Left lung (tissue), 10 donors: ENCODE measurements around the gene DMRTB1. TPM values are rescaled to one million over a fixed set of nuclear protein-coding genes. Genes with fewer than 3 reads are reported as not detected.

Source experiments
- ATAC-seq: fragments of 200-7000 bp; cut with Tn5 transposase; one replicate; pipeline ENCODE4 v1.9.1; 2020; ENCODE audit warnings: moderate library complexity
- DNase-seq, 4 donors: peaks; one replicate each; pipeline ENCODE4 v3.0.0-alpha.2; 2013 to 2020
- H3K27ac ChIP-seq, 2 donors: fragments of 200-600 bp; sonication (generic) in 1 of 2; one replicate each; pipeline versions ENCODE4 v1.5.0 to v1.8.0; 2020 to 2021
- H3K27me3 ChIP-seq, 2 donors: fragments of 200-600 bp; sonication (generic) in 1 of 2; one replicate each; pipeline versions ENCODE4 v1.5.0 to v1.8.0; 2020 to 2021
- H3K36me3 ChIP-seq, 2 donors: fragments of 200-600 bp; sonication (generic) in 1 of 2; one replicate each; pipeline versions ENCODE4 v1.5.0 to v1.8.0; 2020 to 2021
- H3K4me1 ChIP-seq, 2 donors: fragments of 200-600 bp; one replicate each; pipeline ENCODE4 v1.8.0; 2021
- H3K4me3 ChIP-seq, 2 donors: fragments of 200-600 bp; sonication (generic) in 1 of 2; one replicate each; pipeline versions ENCODE4 v1.5.0 to v1.8.0; 2020 to 2021; ENCODE audit warnings: mild to moderate bottlenecking in 1 of 2
- H3K9me3 ChIP-seq, 2 donors: fragments of 200-600 bp; sonication (generic) in 1 of 2; one replicate each; pipeline versions ENCODE4 v1.5.0 to v1.8.0; 2020 to 2021
- CTCF ChIP-seq, 2 donors: fragments of 200-600 bp; sonication (generic) in 1 of 2; IDR thresholded peaks; one replicate each; pipeline versions ENCODE4 v1.5.0 to v1.8.0; 2021; ENCODE audit warnings: antibody characterized with exemption in 2 of 2
- intact Hi-C, 2 donors: fragments of 100-400 bp; cut with DNase I; formaldehyde crosslinking; loops; one replicate each; pipeline versions ENCODE4 v1.11.2 to v1.14.2; 2022
- polyA plus RNA-seq, 6 donors: library from polyadenylated mRNA; unstranded; fragments of 120-200 nt; gene quantifications; one replicate each; pipeline ENCODE4 v1.2.1, GENCODE V29; 2013; ENCODE audit not compliant: insufficient read length in 6 of 6
- total RNA-seq, 2 donors: library from RNA; stranded (reverse); fragmentation: NEBNext Ultra II Directional; extraction: Animal tissue kit (Norgen Biotek cat#: 25700); gene quantifications; one replicate each; pipeline ENCODE4 v1.2.1, GENCODE V29; 2021
- donor health status: DM: no; HTN: yes; CAD: no.
- donor health status: DM: no; HTN: no; CAD: no.

The DMRTB1 gene
- total and polyA plus RNA-seq, 8 donors: not detected

GRCh38 chr1:53485478-53486394 is 26.5 kb downstream of the DMRTB1 start:
- Histone ChIP-seq H3K36me3 (no peaks in the 10 kb centered on the region), H3K4me3 (no peak overlapping the region)
- ATAC-seq: peak; percentile 98

GRCh38 chr1:53486395-53487026 is 27.3 kb downstream of the DMRTB1 start:
- H3K27ac ChIP-seq: no peak overlapping the region
- ATAC-seq: no peak
- no peaks in the 10 kb centered on the region for H3K9me3 ChIP-seq
- H3K4me1 ChIP-seq: no peaks in the 10 kb centered on the region
- H3K36me3 ChIP-seq: no peaks in the 10 kb centered on the region
- peaks cover 0 to 77% of the 10 kb centered on the region in 2 donors for H3K27me3 ChIP-seq
- H3K4me3 ChIP-seq: no peak overlapping the region
- TF ChIP-seq CTCF (IDR thresholded peaks at IDR 0.05): no peak
- intact Hi-C loops: loop anchor here in 1 of 2 donors (5.0 to 10.0 kb wide), 2 partner anchors 108 to 266 kb away; no protein-coding TSS in a partner anchor
- no peak for DNase-seq

More at GRCh38 chr1:53485478-53486394, 26.5 kb downstream of the DMRTB1 start:
- peak; percentile 72 to 78 for TF ChIP-seq CTCF (IDR thresholded peaks at IDR 0.05)
- H3K27ac ChIP-seq: no peak overlapping the region
- peaks cover 0 to 73% of the 10 kb centered on the region in 2 donors for H3K27me3 ChIP-seq
- no peaks in the 10 kb centered on the region for H3K9me3 ChIP-seq
- H3K4me1 ChIP-seq: no peaks in the 10 kb centered on the region
- intact Hi-C loops: loop anchor here in 1 of 2 donors (5.0 to 10.0 kb wide), 2 partner anchors 109 to 267 kb away; no protein-coding TSS in a partner anchor
- peak; percentile 66 to 90 (median 82) for DNase-seq

- H3K9me3 ChIP-seq: no peaks in the 10 kb centered on the region
- H3K27me3 ChIP-seq: peaks cover 0 to 49% of the 10 kb centered on the region in 2 donors
- no peaks in the 10 kb centered on the region for H3K36me3 ChIP-seq
- H3K27ac ChIP-seq: no peak overlapping the region
- DNase-seq: no peak
- H3K4me1 ChIP-seq: no peaks in the 10 kb centered on the region
- H3K4me3 ChIP-seq: no peak overlapping the region
- TF ChIP-seq CTCF (IDR thresholded peaks at IDR 0.05): no peak
- ATAC-seq: no peak
- intact Hi-C loops: no loop called here
These were observed 31.2 kb downstream of the DMRTB1 start for GRCh38 chr1:53490351-53490750.

- no peaks in the 10 kb centered on the region for H3K9me3 ChIP-seq
- H3K36me3 ChIP-seq: no peaks in the 10 kb centered on the region
- no peaks in the 10 kb centered on the region for H3K4me1 ChIP-seq
- H3K27me3 ChIP-seq: peaks cover 0 to 25% of the 10 kb centered on the region in 2 donors
- intact Hi-C loops: no loop called here
- no peak overlapping the region for H3K27ac ChIP-seq
- DNase-seq (no peak), ATAC-seq (no peak)
- H3K4me3 ChIP-seq: no peak overlapping the region
- TF ChIP-seq CTCF (IDR thresholded peaks at IDR 0.05): no peak
These were observed 36.6 kb downstream of the DMRTB1 start for GRCh38 chr1:53495633-53496345.
